GM18861 (cell line): ENCODE data around the gene ENO2.

Experiments
- ATAC-seq: cut with Tn5 transposase; IDR thresholded peaks from one replicate; pipeline ENCODE4 v1.9.1; 2021; ENCODE audit not compliant: unreplicated experiment

The ENO2 gene

DNA sequence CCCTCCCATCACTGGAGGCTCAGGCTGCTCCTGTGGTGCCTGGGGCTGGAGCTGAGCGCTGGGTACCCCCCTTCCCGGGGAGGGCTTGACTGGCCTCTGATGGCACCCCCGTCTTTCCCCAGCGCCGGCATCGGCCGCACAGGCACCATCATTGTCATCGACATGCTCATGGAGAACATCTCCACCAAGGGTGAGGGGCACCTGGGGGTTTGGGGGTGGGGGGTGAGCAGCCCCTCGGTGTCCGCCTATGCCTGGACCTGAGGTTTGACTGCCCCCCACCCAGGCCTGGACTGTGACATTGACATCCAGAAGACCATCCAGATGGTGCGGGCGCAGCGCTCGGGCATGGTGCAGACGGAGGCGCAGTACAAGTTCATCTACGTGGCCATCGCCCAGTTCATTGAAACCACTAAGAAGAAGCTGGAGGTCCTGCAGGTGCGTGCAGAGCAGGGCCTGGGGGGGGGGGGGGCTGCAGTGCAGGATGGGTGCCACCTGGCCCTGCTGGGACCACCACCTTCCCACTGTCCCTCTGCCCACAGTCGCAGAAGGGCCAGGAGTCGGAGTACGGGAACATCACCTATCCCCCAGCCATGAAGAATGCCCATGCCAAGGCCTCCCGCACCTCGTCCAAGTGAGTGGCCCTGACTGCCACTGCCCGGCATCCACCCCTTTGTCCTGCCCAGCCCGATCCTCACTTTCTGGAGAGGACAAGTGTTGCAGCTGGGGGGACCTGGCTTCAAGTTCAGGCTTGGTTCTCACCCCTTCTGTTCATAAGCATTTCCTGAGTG is 45.6 kb downstream of the ENO2 start:
- no peak for ATAC-seq

DNA sequence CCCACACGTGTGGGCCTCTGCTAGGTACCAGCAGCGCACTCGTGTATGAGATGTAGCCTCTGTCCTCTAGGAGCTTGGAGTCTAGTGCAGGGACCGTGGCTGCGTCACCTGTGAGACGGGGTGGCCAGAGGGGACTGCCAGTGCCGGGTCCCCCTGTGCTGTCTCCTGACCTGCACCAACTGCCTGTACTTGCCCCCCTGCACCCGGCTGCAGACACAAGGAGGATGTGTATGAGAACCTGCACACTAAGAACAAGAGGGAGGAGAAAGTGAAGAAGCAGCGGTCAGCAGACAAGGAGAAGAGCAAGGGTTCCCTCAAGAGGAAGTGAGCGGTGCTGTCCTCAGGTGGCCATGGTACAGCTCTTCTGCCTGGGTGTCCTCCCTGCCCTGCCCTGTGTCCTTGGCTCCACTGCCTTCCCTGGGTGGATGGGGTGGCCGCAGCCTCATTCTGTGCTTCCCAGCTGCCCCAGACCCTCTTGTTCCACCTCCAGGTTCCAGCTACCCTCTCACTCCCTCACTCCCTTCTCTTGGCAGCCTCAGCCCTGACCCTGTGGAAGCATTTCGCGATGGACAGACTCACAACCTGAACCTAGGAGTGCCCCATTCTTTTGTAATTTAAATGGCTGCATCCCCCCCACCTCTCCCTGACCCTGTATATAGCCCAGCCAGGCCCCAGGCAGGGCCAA is 46.4 kb downstream of the ENO2 start:
- ATAC-seq: no peak

DNA sequence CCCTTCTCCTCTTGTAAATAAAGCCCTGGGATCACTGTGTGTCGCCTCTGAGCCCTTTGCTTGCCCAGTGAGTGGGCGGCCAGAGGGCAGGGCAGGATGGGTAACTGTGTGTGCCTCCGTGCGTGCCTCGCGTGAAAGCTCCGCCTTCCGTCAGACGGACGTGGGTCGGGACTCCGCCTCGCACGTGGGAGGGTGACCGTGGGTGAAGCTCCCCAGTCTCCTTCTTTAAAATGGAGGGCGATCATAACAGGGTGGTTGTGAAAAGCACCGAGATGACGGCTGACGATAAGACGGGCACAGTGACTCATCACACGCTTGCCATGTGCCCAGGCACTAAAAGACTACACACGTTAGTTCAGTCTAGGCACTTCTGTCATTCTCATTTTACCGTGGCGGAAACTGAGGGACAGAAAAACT is 46.9 kb downstream of the ENO2 start:
- peak; percentile 18 for ATAC-seq

DNA sequence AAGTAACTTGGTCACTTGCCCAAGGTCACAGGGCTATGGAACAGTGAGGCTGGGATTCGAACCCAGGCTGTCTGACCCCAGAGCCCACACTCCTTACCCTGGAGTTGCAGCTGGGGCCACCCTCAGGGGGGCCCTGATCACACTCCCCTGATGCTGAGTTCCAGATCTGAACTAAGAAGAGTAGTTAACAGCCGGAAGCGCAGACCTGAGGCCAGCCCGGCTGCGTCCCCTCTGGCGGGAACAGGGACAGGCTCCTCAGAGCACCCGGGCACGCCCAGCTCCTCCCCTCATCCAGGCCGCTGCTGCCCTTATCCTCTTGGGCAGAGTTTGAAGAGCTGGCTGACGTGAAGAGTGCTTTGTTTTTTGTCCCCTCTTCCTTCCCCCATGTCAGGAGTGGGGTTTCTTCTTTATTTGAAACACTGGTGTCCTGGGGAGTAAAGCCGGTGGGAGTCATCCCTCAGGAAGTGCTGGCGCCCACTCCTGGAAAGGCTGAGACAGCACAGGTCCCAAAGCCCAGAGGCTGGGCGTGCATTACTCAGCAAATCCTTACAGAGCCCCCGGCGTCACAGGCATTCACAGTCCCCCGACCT is 47.4 kb downstream of the ENO2 start:
- ATAC-seq: peak; percentile 20

DNA sequence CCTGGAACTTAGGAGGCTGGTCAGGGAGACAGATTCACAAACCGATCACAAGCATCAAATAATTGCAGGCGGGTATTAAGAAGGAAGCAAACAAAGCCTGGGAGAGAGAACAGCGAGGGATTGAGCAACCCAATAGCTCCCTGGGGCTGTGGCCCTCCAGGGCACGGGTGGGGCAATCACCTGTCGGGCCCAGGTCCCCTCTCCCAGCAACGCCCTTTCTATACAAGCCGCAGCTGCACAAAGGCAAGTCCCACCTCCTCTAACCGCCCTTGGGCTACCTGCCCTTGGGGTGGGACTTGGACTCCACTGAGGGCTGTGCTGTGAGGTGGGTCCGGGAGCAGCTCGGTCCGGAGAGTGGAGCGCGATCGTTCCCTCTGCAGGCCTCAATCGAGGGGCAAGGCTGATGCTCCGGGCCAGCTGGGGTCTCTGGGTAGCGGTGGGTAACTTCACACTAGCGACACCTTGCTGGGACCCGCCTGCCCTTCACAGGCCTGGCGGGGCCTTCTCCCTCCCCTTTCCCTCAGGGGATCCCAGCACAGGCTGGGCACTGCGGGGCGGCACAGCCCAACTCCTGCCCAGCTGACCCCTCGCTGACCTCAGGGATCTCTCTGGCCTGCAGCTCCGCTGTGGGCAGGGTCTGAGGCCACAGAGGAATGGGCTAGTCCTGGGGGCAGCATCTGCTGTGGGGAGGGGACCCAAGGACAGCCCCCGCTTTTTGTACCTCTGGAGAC is 48.1 kb downstream of the ENO2 start:
- ATAC-seq: no peak

DNA sequence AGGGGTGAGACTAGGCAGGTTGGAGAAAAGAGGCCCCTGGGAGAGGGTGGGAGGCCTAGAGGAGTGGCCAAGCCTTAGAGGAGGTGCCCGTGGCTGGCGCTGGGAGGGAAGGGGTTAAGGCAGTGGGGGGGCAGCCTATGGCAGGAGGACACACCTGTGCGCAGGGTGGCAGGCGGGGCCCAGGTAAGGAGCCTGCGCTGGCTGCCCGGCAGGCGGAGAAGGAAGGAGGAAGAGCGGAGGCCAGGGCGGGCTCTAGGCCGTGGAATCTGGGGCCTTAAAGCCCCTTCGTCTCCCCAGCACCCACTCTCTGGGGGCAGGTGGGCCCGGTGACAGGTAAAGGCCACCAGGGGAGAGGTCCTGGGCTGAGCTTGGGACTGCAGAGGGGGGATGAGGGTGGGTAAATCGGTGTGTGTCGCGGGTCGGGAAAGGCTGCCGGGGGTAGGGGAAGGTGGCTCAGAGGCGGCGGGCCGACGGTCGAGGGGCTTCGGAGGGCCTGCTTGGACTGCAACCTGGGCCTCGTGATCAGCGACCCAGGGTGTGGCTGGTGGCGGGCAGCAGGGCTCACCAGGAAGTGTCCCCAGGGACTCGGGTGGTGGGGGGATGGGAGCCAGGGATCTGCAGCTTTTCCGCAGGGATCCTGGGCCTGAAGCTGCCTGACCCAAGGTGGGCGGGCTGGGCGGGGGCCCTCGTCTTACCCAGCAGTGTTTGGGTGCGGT is 48.8 kb downstream of the ENO2 start:
- ATAC-seq: no peak

- ATAC-seq: no peak
Measured at GRCh38 chr12:6963791-6964413, 49.5 kb downstream of the ENO2 start.

GRCh38 chr12:6964605-6965025 is 50.2 kb downstream of the ENO2 start:
- no peak for ATAC-seq

DNA sequence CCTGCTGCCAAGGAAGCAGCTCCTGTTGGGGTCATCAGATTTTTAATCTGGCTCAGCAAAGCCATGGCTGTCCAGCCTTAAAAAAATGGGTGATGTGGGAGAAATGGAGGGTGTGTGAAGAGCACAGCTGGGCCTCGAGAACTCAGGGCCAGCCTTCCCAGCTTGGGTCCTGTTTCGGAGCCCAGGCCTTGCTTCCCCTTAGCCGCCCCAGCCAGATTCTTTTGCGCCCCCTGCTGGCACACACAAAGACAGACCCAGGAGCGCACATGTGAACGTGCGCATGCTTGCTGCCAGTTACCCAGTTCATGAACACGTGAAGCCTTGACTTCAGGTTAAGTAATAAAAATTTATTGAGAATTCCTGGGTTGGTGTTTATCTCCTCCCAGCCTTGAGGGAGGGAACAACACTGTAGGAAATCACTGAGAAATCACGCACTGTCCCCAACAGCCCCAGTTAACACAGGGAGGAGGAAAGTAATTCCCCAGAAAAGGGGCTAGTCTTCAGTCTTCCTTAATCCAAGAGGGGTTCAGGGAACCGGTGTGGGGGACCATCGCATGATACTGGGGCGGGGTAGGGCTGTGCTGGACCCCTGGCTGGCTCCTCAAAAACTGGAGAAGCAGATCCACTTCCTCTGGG is 50.8 kb downstream of the ENO2 start:
- ATAC-seq: no peak

GRCh38 chr12:6965714-6966113 is 51.3 kb downstream of the ENO2 start:
- no peak for ATAC-seq

GRCh38 chr12:6966351-6966750 is 52.0 kb downstream of the ENO2 start:
- no peak for ATAC-seq

GRCh38 chr12:6967651-6968100 is 53.3 kb downstream of the ENO2 start:
- ATAC-seq: no peak

- ATAC-seq: no peak
Measured at GRCh38 chr12:6968426-6968825, 54.0 kb downstream of the ENO2 start.

- ATAC-seq: peak; percentile 28
Measured at GRCh38 chr12:6970096-6970527, 55.7 kb downstream of the ENO2 start.
